ENCODE data around the gene CASKIN2. TPM values are rescaled to one million over a fixed set of nuclear protein-coding genes. Genes with fewer than 3 reads are reported as not detected.

Gene CASKIN2
- total and polyA plus RNA-seq, 10 of the 15 experiments (the other 5 are each of a cell fraction or from before 2014, with no cell fraction given), result 0.02 to 2.7 (median 0.44) TPM; not detected in 1

GRCh38 chr17:75539967-75540729, 24.8 kb upstream of the CASKIN2 start (continued):
- TF ChIP-seq CEBPZ (IDR thresholded peaks at IDR 0.05; ENCODE audit: low read depth, low read length), result no peak
- TF ChIP-seq MAX (IDR thresholded peaks at IDR 0.05; ENCODE audit: low read depth, low read length), result no peak
- TF ChIP-seq SKIL (IDR thresholded peaks at IDR 0.05; ENCODE audit: low read depth, poor library complexity, severe bottlenecking), result no peak

- CTCF ChIA-PET, result no interaction called here
- BruUV-seq (replicated peaks), result no TSS peak
- POLR2A ChIA-PET, result interaction anchor here (1.3 kb wide), 1 partner anchor 228 kb away, joined by 3 read pairs; no protein-coding TSS in a partner anchor
- TF ChIP-seq MLLT1 (IDR thresholded peaks at IDR 0.05) (no peak), ZBTB40 (IDR thresholded peaks at IDR 0.05; ENCODE audit: borderline replicate concordance) (no peak), GABPA (IDR thresholded peaks at IDR 0.05; ENCODE audit: low read depth) (no peak), RBBP5 (conservative IDR thresholded peaks at IDR 0.05) (no peak), LARP7 (IDR thresholded peaks at IDR 0.05) (no peak), RUNX3 (IDR thresholded peaks at IDR 0.05; ENCODE audit: low read length) (no peak), FOXK2 (IDR thresholded peaks at IDR 0.05) (no peak), YY1 (IDR thresholded peaks at IDR 0.05; ENCODE audit: low read depth, low read length) (no peak)
These were observed 21.0 kb upstream of the CASKIN2 start for GRCh38 chr17:75536366-75536765.

More at GRCh38 chr17:75536366-75536765, 21.0 kb upstream of the CASKIN2 start:
- no peaks in the 10 kb centered on the region for H3K27me3 ChIP-seq (replicated peaks in 1 of 2; ENCODE audit: control insufficient read depth in 2 of 2, insufficient read depth in 2 of 2, low read length in 1 of 2)
- ChIA-PET SMC1A (ENCODE audit: uncharacterized antibody, unreplicated experiment) (no interaction called here), RAD21 (ENCODE audit: unreplicated experiment) (no interaction called here)
- H3K4me3 ChIP-seq, result no peak overlapping the region
- no peaks in the 10 kb centered on the region for H3K36me3 ChIP-seq (ENCODE audit: control insufficient read depth in 2 of 2, insufficient read depth in 2 of 2, low read length in 1 of 2)
- H3K9ac ChIP-seq (ENCODE audit: control insufficient read depth, insufficient read depth, low read length), result no peak overlapping the region
- 80% methylated on average over 10 of the region's 10 CpGs for WGBS (ENCODE audit: insufficient coverage, insufficient replicate concordance, low lambda C conversion rate, missing lambda C conversion rate)
- ATAC-seq (no peak), DNase-seq (ENCODE audit: low read depth, low spot score) (no peak), FAIRE-seq (no peak)
- intact Hi-C loops (cut with micrococcal nuclease; ENCODE audit: unreplicated experiment) (no loop called here), in situ Hi-C loops (cut with MboI) (no loop called here)
- H3K4me2 ChIP-seq (ENCODE audit: control insufficient read depth, insufficient read depth), result no peak overlapping the region
- no peaks in the 10 kb centered on the region for H3K9me3 ChIP-seq (replicated peaks; ENCODE audit: control insufficient read depth, insufficient read depth, low read length)
- no peaks in the 10 kb centered on the region for H3K79me2 ChIP-seq (ENCODE audit: control insufficient read depth, insufficient read depth, low read length)
- H3K27ac ChIP-seq (ENCODE audit: control insufficient read depth, insufficient read depth), result no peak overlapping the region
- H4K20me1 ChIP-seq (ENCODE audit: control insufficient read depth, insufficient read depth), result no peaks in the 10 kb centered on the region
- H3K4me1 ChIP-seq (ENCODE audit: control insufficient read depth, insufficient read depth, low read length), result peaks cover 11% of the 10 kb centered on the region
- no peak overlapping the region for H2AFZ ChIP-seq (ENCODE audit: control insufficient read depth, low read depth, low read length)

All from GM12878 (cell line).